ENCODE results near the gene NCKAP1. TPM values are rescaled to one million over a fixed set of nuclear protein-coding genes. Genes with fewer than 3 reads are reported as not detected.

NCKAP1 gene
- total RNA-seq, 1 experiment from 2014 or later: 115 TPM

GRCh38 chr2:182907081-182907830 lies 131.0 kb downstream of the NCKAP1 start:
- Histone ChIP-seq H3K4me1 (ENCODE audit: control insufficient read depth in 1 of 2, insufficient read depth in 2 of 2, low read length in 2 of 2) (peaks cover 3 to 6% of the 10 kb centered on the region in 2 experiments; a peak in 1 of 4 replicates), H4K20me1 (ENCODE audit: insufficient read depth) (0 out of 2 replicates have a peak, but pooled peaks cover 3% of the 10 kb centered on the region), H3K9me2 (ENCODE audit: insufficient read depth) (no peaks in the 10 kb centered on the region), H3K4me3 (replicated peaks in 1 of 2; ENCODE audit: low read depth in 1 of 2, low read length in 2 of 2) (no peak overlapping the region), H3K36me3 (ENCODE audit: control insufficient read depth in 1 of 2, insufficient read depth in 2 of 2, low read length in 2 of 2) (peaks cover 0 to 4% of the 10 kb centered on the region in 2 experiments; a peak in 1 of 4 replicates), H3K9ac (ENCODE audit: low read length) (no peak overlapping the region), H3K27me3 (ENCODE audit: insufficient read depth, low read length) (no peaks in the 10 kb centered on the region), H3K4me2 (ENCODE audit: low read length) (no peak overlapping the region), H3K9me3 (ENCODE audit: control insufficient read depth in 1 of 2, insufficient read depth in 1 of 2, low read depth in 1 of 2, low read length in 2 of 2) (no peaks in the 10 kb centered on the region), H3K27ac (ENCODE audit: low read depth, low read length) (no peak overlapping the region), H3K79me2 (ENCODE audit: insufficient read depth, low read length) (no peaks in the 10 kb centered on the region), H2AFZ (ENCODE audit: low read depth, low read length, poor library complexity, severe bottlenecking) (no peak overlapping the region)
- ATAC-seq: no peak
- CTCF ChIA-PET: interaction anchor here (1.3 kb wide), 1 partner anchor 73 kb away, joined by 3 read pairs; no protein-coding TSS in a partner anchor
- BruUV-seq (replicated peaks): no TSS peak
- RAD21 ChIA-PET (ENCODE audit: low non-redundant PET in 1 of 2, low total read pairs in 2 of 2, uncharacterized antibody in 2 of 2, unreplicated experiment in 2 of 2): no interaction called here
- DNase-seq (ENCODE audit: low read depth, low spot score): no peak
- POLR2A ChIA-PET: no interaction called here
- TF ChIP-seq EGR1 (IDR thresholded peaks at IDR 0.05; ENCODE audit: low read depth) (no peak), ZBTB33 (IDR thresholded peaks at IDR 0.05; ENCODE audit: extremely low read depth, insufficient replicate concordance, low read length) (no peak)
- intact Hi-C loops (cut with micrococcal nuclease): no loop called here

- H4K20me1 ChIP-seq (ENCODE audit: insufficient read depth): no peaks in the 10 kb centered on the region
- H2AFZ ChIP-seq (ENCODE audit: low read depth, low read length, poor library complexity, severe bottlenecking): no peak overlapping the region
- ChIA-PET RAD21 (ENCODE audit: low non-redundant PET in 1 of 2, low total read pairs in 2 of 2, uncharacterized antibody in 2 of 2, unreplicated experiment in 2 of 2) (no interaction called here), CTCF (interaction anchor here (1.3 kb wide), 1 partner anchor 74 kb away, joined by 3 read pairs; no protein-coding TSS in a partner anchor), POLR2A (no interaction called here)
- H3K4me3 ChIP-seq (replicated peaks in 1 of 2; ENCODE audit: low read depth in 1 of 2, low read length in 2 of 2): no peak overlapping the region
- peaks cover 0 to 4% of the 10 kb centered on the region in 2 experiments; a peak in 1 of 4 replicates for H3K36me3 ChIP-seq (ENCODE audit: control insufficient read depth in 1 of 2, insufficient read depth in 2 of 2, low read length in 2 of 2)
- no peaks in the 10 kb centered on the region for H3K9me3 ChIP-seq (ENCODE audit: control insufficient read depth in 1 of 2, insufficient read depth in 1 of 2, low read depth in 1 of 2, low read length in 2 of 2)
- no peaks in the 10 kb centered on the region for H3K27me3 ChIP-seq (ENCODE audit: insufficient read depth, low read length)
- no peak overlapping the region for H3K9ac ChIP-seq (ENCODE audit: low read length)
- no peaks in the 10 kb centered on the region for H3K79me2 ChIP-seq (ENCODE audit: insufficient read depth, low read length)
- H3K4me2 ChIP-seq (ENCODE audit: low read length): no peak overlapping the region
- no TSS peak for BruUV-seq (replicated peaks)
- intact Hi-C loops (cut with micrococcal nuclease): no loop called here
- H3K9me2 ChIP-seq (ENCODE audit: insufficient read depth): no peaks in the 10 kb centered on the region
- no peak for DNase-seq (ENCODE audit: low read depth, low spot score)
- no peak overlapping the region for H3K27ac ChIP-seq (ENCODE audit: low read depth, low read length)
- H3K4me1 ChIP-seq (ENCODE audit: control insufficient read depth in 1 of 2, insufficient read depth in 2 of 2, low read length in 2 of 2): peaks cover 3 to 6% of the 10 kb centered on the region in 2 experiments; a peak in 1 of 4 replicates
- ATAC-seq: no peak
- no peak for TF ChIP-seq JUND (IDR thresholded peaks at IDR 0.05)
- no peak for TF ChIP-seq ELF1 (IDR thresholded peaks at IDR 0.05; ENCODE audit: borderline replicate concordance, low read depth)
- TF ChIP-seq YY1 (IDR thresholded peaks at IDR 0.05; ENCODE audit: extremely low read depth, insufficient replicate concordance, low read depth, low read length): no peak
- TF ChIP-seq RAD21 (IDR thresholded peaks at IDR 0.05; ENCODE audit: low read depth): no peak
- no peak for TF ChIP-seq ZFX (IDR thresholded peaks at IDR 0.05)
- TF ChIP-seq EZH2phosphoT487 (IDR thresholded peaks at IDR 0.05; ENCODE audit: borderline replicate concordance): no peak
- TF ChIP-seq CTCF (IDR thresholded peaks at IDR 0.05 in 2 of 3, conservative IDR thresholded peaks at IDR 0.05 in 1 of 3; ENCODE audit: borderline replicate concordance in 1 of 3, insufficient read depth in 1 of 3, low read depth in 2 of 3, low read length in 2 of 3): no peak
- no peak for TF ChIP-seq CBX3 (IDR thresholded peaks at IDR 0.05; ENCODE audit: low read depth)
- TF ChIP-seq EZH2 (IDR thresholded peaks at IDR 0.05): no peak
- no peak for TF ChIP-seq CEBPB (IDR thresholded peaks at IDR 0.05; ENCODE audit: low read depth)
- no peak for TF ChIP-seq POLR2A (IDR thresholded peaks at IDR 0.05; ENCODE audit: borderline replicate concordance, extremely low read depth, insufficient read depth, insufficient read length)
- TF ChIP-seq MAX (IDR thresholded peaks at IDR 0.05): no peak
- no peak for TF ChIP-seq EGR1 (IDR thresholded peaks at IDR 0.05; ENCODE audit: low read depth)
- TF ChIP-seq POLR2AphosphoS5 (IDR thresholded peaks at IDR 0.05; ENCODE audit: low read depth, low read length): no peak
- no peak for TF ChIP-seq SRF (IDR thresholded peaks at IDR 0.05; ENCODE audit: low read depth)
- TF ChIP-seq SP1 (IDR thresholded peaks at IDR 0.05; ENCODE audit: low read depth): no peak
Observed at GRCh38 chr2:182906454-182906853, 131.8 kb downstream of the NCKAP1 start.
